ENCODE data around the gene LTBP2. TPM values are rescaled to one million over a fixed set of nuclear protein-coding genes. Genes with fewer than 3 reads are reported as not detected.

LTBP2 gene
- total RNA-seq, 6 experiments from 2014 or later: 0.46 to 3.5 (median 1.7) TPM

- Histone ChIP-seq H3K9me3 (no peaks in the 10 kb centered on the region), H3K4me1 (peaks cover 0 to 17% (median 8%) of the 10 kb centered on the region in 4 donors), H3K27me3 (no peaks in the 10 kb centered on the region), H3K36me3 (no peaks in the 10 kb centered on the region), H3K4me3 (no peak overlapping the region), H3K27ac (no peak overlapping the region)
- TF ChIP-seq CTCF (IDR thresholded peaks at IDR 0.05): no peak
- no peak for TF ChIP-seq POLR2A (IDR thresholded peaks at IDR 0.05)
- no peak for ATAC-seq
- 77% methylated on average over 5 of the region's 5 CpGs for WGBS (ENCODE audit: insufficient coverage, low coverage, low lambda C conversion rate, missing lambda C conversion rate)
- DNase-seq: no peak
- intact Hi-C loops (cut with DNase I): no loop called here
These were observed 10.2 kb upstream of the LTBP2 start for GRCh38 chr14:74622257-74622656.

GRCh38 chr14:74621556-74621955 lies 9.5 kb upstream of the LTBP2 start:
- intact Hi-C loops (cut with DNase I): no loop called here
- no peaks in the 10 kb centered on the region for H3K36me3 ChIP-seq
- ATAC-seq: no peak
- TF ChIP-seq CTCF (IDR thresholded peaks at IDR 0.05): no peak
- no peak for TF ChIP-seq POLR2A (IDR thresholded peaks at IDR 0.05)
- no peak overlapping the region for H3K4me3 ChIP-seq
- H3K27ac ChIP-seq: no peak overlapping the region
- DNase-seq: no peak
- peaks cover 0 to 17% (median 8%) of the 10 kb centered on the region in 4 donors for H3K4me1 ChIP-seq
- H3K27me3 ChIP-seq: no peaks in the 10 kb centered on the region
- 46% methylated on average over 4 of the region's 6 CpGs for WGBS (ENCODE audit: insufficient coverage, low coverage, low lambda C conversion rate, missing lambda C conversion rate)
- no peaks in the 10 kb centered on the region for H3K9me3 ChIP-seq

- WGBS (ENCODE audit: insufficient coverage, low coverage, low lambda C conversion rate, missing lambda C conversion rate): 95% methylated on average over 3 of the region's 3 CpGs
These were observed 8.9 kb upstream of the LTBP2 start for GRCh38 chr14:74620923-74621322.

GRCh38 chr14:74620497-74620921 lies 8.5 kb upstream of the LTBP2 start:
- H3K36me3 ChIP-seq: no peaks in the 10 kb centered on the region
- no peak for ATAC-seq
- no peak overlapping the region for H3K4me3 ChIP-seq
- 86% methylated on average over 2 of the region's 2 CpGs for WGBS (ENCODE audit: insufficient coverage, low coverage, low lambda C conversion rate, missing lambda C conversion rate)
- peaks cover 0 to 17% (median 8%) of the 10 kb centered on the region in 4 donors for H3K4me1 ChIP-seq
- H3K27ac ChIP-seq: no peak overlapping the region
- intact Hi-C loops (cut with DNase I): no loop called here
- no peaks in the 10 kb centered on the region for H3K27me3 ChIP-seq
- no peak for TF ChIP-seq CTCF (IDR thresholded peaks at IDR 0.05)
- no peak for TF ChIP-seq POLR2A (IDR thresholded peaks at IDR 0.05)
- no peak for DNase-seq
- H3K9me3 ChIP-seq: no peaks in the 10 kb centered on the region

More at GRCh38 chr14:74620923-74621322, 8.9 kb upstream of the LTBP2 start:
- Histone ChIP-seq H3K27me3 (no peaks in the 10 kb centered on the region), H3K4me1 (peaks cover 0 to 17% (median 8%) of the 10 kb centered on the region in 4 donors), H3K27ac (no peak overlapping the region), H3K9me3 (no peaks in the 10 kb centered on the region), H3K4me3 (no peak overlapping the region), H3K36me3 (no peaks in the 10 kb centered on the region)
- TF ChIP-seq POLR2A (IDR thresholded peaks at IDR 0.05) (no peak), CTCF (IDR thresholded peaks at IDR 0.05) (no peak)
- DNase-seq (no peak), ATAC-seq (no peak)
- intact Hi-C loops (cut with DNase I): no loop called here
